ENCODE results near the gene NPDC1.
"Not testable (repeated sequence)": the region's sequence is repeated elsewhere in the genome, so short reads cannot be mapped to it uniquely, and the experiment has no call there.

Gene NPDC1

GRCh38 chr9:137035937-137036336 lies 10.0 kb downstream of the NPDC1 start:
- Histone ChIP-seq H3K4me1 (ENCODE audit: low read length) (peaks cover 30% of the 10 kb centered on the region), H3K36me3 (replicated peaks; ENCODE audit: low read depth, low read length) (no peaks in the 10 kb centered on the region), H3K4me2 (ENCODE audit: low read length) (no peak overlapping the region), H3K27me3 (ENCODE audit: low read depth, low read length) (0 out of 2 replicates have a peak, but pooled peaks cover 9% of the 10 kb centered on the region), H3K9ac (ENCODE audit: low read length) (no peak overlapping the region), H3K27ac (ENCODE audit: low read length) (no peak overlapping the region), H2AFZ (ENCODE audit: low read depth, low read length) (no peak overlapping the region), H4K20me1 (ENCODE audit: insufficient read depth, low read length) (no peaks in the 10 kb centered on the region), H3K79me2 (ENCODE audit: low read length) (no peaks in the 10 kb centered on the region), H3K4me3 (ENCODE audit: low read length) (no peak overlapping the region), H3K9me3 (ENCODE audit: insufficient read depth, low read length) (no peaks in the 10 kb centered on the region)
- TF ChIP-seq EZH2phosphoT487 (IDR thresholded peaks at IDR 0.05; ENCODE audit: low read depth) (no peak), CTCF (IDR thresholded peaks at IDR 0.05; ENCODE audit: low read depth, low read length) (no peak)

GRCh38 chr9:137035507-137035834 lies 10.5 kb downstream of the NPDC1 start:
- peak overlapping the region; percentile 81; the same call in 1 of the 2 replicates for H3K27ac ChIP-seq (ENCODE audit: low read length)
- H3K79me2 ChIP-seq (ENCODE audit: low read length), result no peaks in the 10 kb centered on the region
- H3K4me2 ChIP-seq (ENCODE audit: low read length), result peak overlapping the region; percentile 97
- no peaks in the 10 kb centered on the region for H4K20me1 ChIP-seq (ENCODE audit: insufficient read depth, low read length)
- peaks cover 30% of the 10 kb centered on the region for H3K4me1 ChIP-seq (ENCODE audit: low read length)
- H3K9ac ChIP-seq (ENCODE audit: low read length), result no peak overlapping the region; the same call in 1 of the 2 replicates
- H3K9me3 ChIP-seq (ENCODE audit: insufficient read depth, low read length), result no peaks in the 10 kb centered on the region
- 0 out of 2 replicates have a peak, but pooled peaks cover 9% of the 10 kb centered on the region for H3K27me3 ChIP-seq (ENCODE audit: low read depth, low read length)
- peak overlapping the region; percentile 72 for H3K4me3 ChIP-seq (ENCODE audit: low read length)
- TF ChIP-seq EZH2phosphoT487 (IDR thresholded peaks at IDR 0.05; ENCODE audit: low read depth) (no peak), CTCF (IDR thresholded peaks at IDR 0.05; ENCODE audit: low read depth, low read length) (no peak)
- no peaks in the 10 kb centered on the region for H3K36me3 ChIP-seq (replicated peaks; ENCODE audit: low read depth, low read length)
- H2AFZ ChIP-seq (ENCODE audit: low read depth, low read length), result no peak overlapping the region

GRCh38 chr9:137034709-137035506 lies 11.1 kb downstream of the NPDC1 start:
- no peak overlapping the region for H2AFZ ChIP-seq (ENCODE audit: low read depth, low read length)
- no peaks in the 10 kb centered on the region for H3K79me2 ChIP-seq (ENCODE audit: low read length)
- H3K9me3 ChIP-seq (ENCODE audit: insufficient read depth, low read length), result no peaks in the 10 kb centered on the region
- peaks cover 30% of the 10 kb centered on the region for H3K4me1 ChIP-seq (ENCODE audit: low read length)
- H3K4me3 ChIP-seq (ENCODE audit: low read length), result peak overlapping the region; percentile 72
- H3K9ac ChIP-seq (ENCODE audit: low read length), result peak overlapping the region; percentile 58
- peak overlapping the region; percentile 97 for H3K4me2 ChIP-seq (ENCODE audit: low read length)
- no peaks in the 10 kb centered on the region for H4K20me1 ChIP-seq (ENCODE audit: insufficient read depth, low read length)
- peak; percentile 87 for TF ChIP-seq CTCF (IDR thresholded peaks at IDR 0.05; ENCODE audit: low read depth, low read length)
- TF ChIP-seq EZH2phosphoT487 (IDR thresholded peaks at IDR 0.05; ENCODE audit: low read depth), result no peak
- peak overlapping the region; percentile 81 for H3K27ac ChIP-seq (ENCODE audit: low read length)
- no peaks in the 10 kb centered on the region for H3K36me3 ChIP-seq (replicated peaks; ENCODE audit: low read depth, low read length)
- H3K27me3 ChIP-seq (ENCODE audit: low read depth, low read length), result 0 out of 2 replicates have a peak, but pooled peaks cover 9% of the 10 kb centered on the region

- peak overlapping the region; percentile 97 for H3K4me2 ChIP-seq (ENCODE audit: low read length)
- H3K4me1 ChIP-seq (ENCODE audit: low read length), result peaks cover 36% of the 10 kb centered on the region
- H3K9me3 ChIP-seq (ENCODE audit: insufficient read depth, low read length), result no peaks in the 10 kb centered on the region
- H3K27me3 ChIP-seq (ENCODE audit: low read depth, low read length), result 0 out of 2 replicates have a peak, but pooled peaks cover 6% of the 10 kb centered on the region
- peak overlapping the region; percentile 72 for H3K4me3 ChIP-seq (ENCODE audit: low read length)
- H2AFZ ChIP-seq (ENCODE audit: low read depth, low read length), result no peak overlapping the region
- peak overlapping the region; percentile 58 for H3K9ac ChIP-seq (ENCODE audit: low read length)
- H4K20me1 ChIP-seq (ENCODE audit: insufficient read depth, low read length), result no peaks in the 10 kb centered on the region
- TF ChIP-seq EZH2phosphoT487 (IDR thresholded peaks at IDR 0.05; ENCODE audit: low read depth) (no peak), CTCF (IDR thresholded peaks at IDR 0.05; ENCODE audit: low read depth, low read length) (no peak)
- H3K79me2 ChIP-seq (ENCODE audit: low read length), result no peaks in the 10 kb centered on the region
- H3K27ac ChIP-seq (ENCODE audit: low read length), result peak overlapping the region; percentile 81
- H3K36me3 ChIP-seq (replicated peaks; ENCODE audit: low read depth, low read length), result no peaks in the 10 kb centered on the region
Measured at GRCh38 chr9:137034039-137034708, 11.8 kb downstream of the NPDC1 start.

GRCh38 chr9:137033481-137033880 lies 12.5 kb downstream of the NPDC1 start:
- H3K79me2 ChIP-seq (ENCODE audit: low read length); H3K27me3 ChIP-seq (ENCODE audit: low read depth, low read length); H3K4me2 ChIP-seq (ENCODE audit: low read length); H2AFZ ChIP-seq (ENCODE audit: low read depth, low read length); H3K9ac ChIP-seq (ENCODE audit: low read length); H3K9me3 ChIP-seq (ENCODE audit: insufficient read depth, low read length); H4K20me1 ChIP-seq (ENCODE audit: insufficient read depth, low read length); H3K36me3 ChIP-seq (replicated peaks; ENCODE audit: low read depth, low read length); H3K27ac ChIP-seq (ENCODE audit: low read length); H3K4me3 ChIP-seq (ENCODE audit: low read length): not testable (repeated sequence)
- peaks cover 40% of the 10 kb centered on the region for H3K4me1 ChIP-seq (ENCODE audit: low read length)
